Tibial nerve (tissue), 4 donors: ENCODE data around the gene HOXA11. TPM values are rescaled to one million over a fixed set of nuclear protein-coding genes. Genes with fewer than 3 reads are reported as not detected.

Source experiments
- DNase-seq, 2 donors: peaks; one replicate each; pipeline ENCODE4 v3.0.0-alpha.2; 2019; ENCODE audit warnings: low spot score in 2 of 2
- H3K27ac ChIP-seq, 4 donors: fragments of 200-600 bp; sonication (generic) in 3 of 4; one replicate each; pipeline ENCODE4 v1.5.1; 2017 to 2019; ENCODE audit warnings: mild to moderate bottlenecking in 1 of 4
- H3K27me3 ChIP-seq, 2 donors: fragments of 200-600 bp; sonication (generic) in 1 of 2; one replicate each; pipeline versions ENCODE4 v1.5.1 to v1.6.0; 2017 to 2019
- H3K36me3 ChIP-seq, 3 donors: fragments of 200-600 bp; sonication (generic); one replicate each; pipeline ENCODE4 v1.5.1; 2018 to 2019
- H3K4me1 ChIP-seq, 4 donors: fragments of 200-600 bp; sonication (generic) in 3 of 4; one replicate each; pipeline ENCODE4 v1.5.1; 2017 to 2019
- H3K4me3 ChIP-seq, 4 donors: fragments of 200-600 bp; sonication (generic) in 3 of 4; one replicate each; pipeline ENCODE4 v1.5.1; 2017 to 2019; ENCODE audit warnings: mild to moderate bottlenecking in 1 of 4, moderate library complexity in 1 of 4
- H3K9me3 ChIP-seq, 4 donors: fragments of 200-600 bp; sonication (generic) in 3 of 4; one replicate each; pipeline ENCODE4 v1.5.1; 2017 to 2019
- CTCF ChIP-seq, 5 experiments: fragments of 200-600 bp in 3 of 5; fragments of 450-650 bp in 2 of 5; sonication (generic) in 3 of 5; IDR thresholded peaks; one replicate each; pipeline ENCODE4 v1.5.1; 2016 to 2019; ENCODE audit warnings: antibody characterized with exemption in 5 of 5, mild to moderate bottlenecking in 3 of 5, moderate library complexity in 2 of 5
- EP300 ChIP-seq, 2 donors: sonication (generic); formaldehyde crosslinking; IDR thresholded peaks; one replicate each; pipeline ENCODE4 v1.6.1; 2017; ENCODE audit warnings: antibody characterized with exemption in 2 of 2, mild to moderate bottlenecking in 1 of 2
- POLR2A ChIP-seq, 2 donors: fragments of 450-650 bp; IDR thresholded peaks; one replicate each; pipeline ENCODE4 v1.6.1; 2017; ENCODE audit warnings: antibody characterized with exemption in 2 of 2, mild to moderate bottlenecking in 2 of 2, moderate library complexity in 2 of 2
- WGBS, 2 donors: methylation state at CpG; one replicate each; pipeline ENCODE4 v1.1.5; 2018; 5-methylcytosine and 5-hydroxymethylcytosine counted together
- total RNA-seq, 4 donors: library from RNA; depleted of rRNA; stranded (reverse); fragments of >200 nt; gene quantifications; one replicate each; pipeline ENCODE4 v1.1.0, GENCODE V29; 2016

HOXA11 gene
- total RNA-seq, 4 donors from 2014 or later = 5.0 to 13.2 (median 9.5) TPM

DNA sequence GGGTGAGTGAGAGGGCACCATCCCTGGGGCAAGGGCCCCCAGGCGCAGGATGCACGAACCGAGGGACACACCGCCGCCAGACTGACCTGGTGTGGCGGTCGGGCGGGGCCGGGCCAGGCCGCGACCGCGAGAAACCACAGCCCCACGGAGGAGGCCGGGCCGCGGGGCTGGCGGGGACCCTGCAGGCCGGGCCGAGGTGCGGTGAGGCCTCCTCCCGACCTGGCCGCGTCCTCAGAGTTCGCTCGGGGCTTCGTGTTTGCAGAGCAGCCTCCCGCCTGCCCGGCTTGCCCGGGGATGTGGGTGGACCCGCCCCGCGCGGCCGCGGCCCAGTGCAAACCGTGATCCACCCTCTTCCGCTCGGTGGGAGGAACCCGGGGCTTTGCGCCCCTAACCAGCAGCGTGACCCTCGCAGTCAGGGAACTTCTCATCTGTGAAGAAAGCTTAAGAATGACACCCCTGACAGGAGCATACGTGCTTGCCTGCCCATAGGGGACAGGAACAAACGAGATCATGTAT is 35.5 kb upstream of the HOXA11 start:
- WGBS, 2 donors = 25 to 36% methylated on average over 38 to 41 of the region's 45 CpGs
- TF ChIP-seq EP300 (IDR thresholded peaks at IDR 0.05) (no peak), POLR2A (IDR thresholded peaks at IDR 0.05) (no peak), CTCF (IDR thresholded peaks at IDR 0.05) (no peak)
- DNase-seq = no peak
- peak overlapping the region in 1 of 4 donors; percentile 2 for H3K4me3 ChIP-seq
- H3K27me3 ChIP-seq = peaks cover 0 to 83% of the 10 kb centered on the region in 2 donors
- no peaks in the 10 kb centered on the region for H3K9me3 ChIP-seq
- no peaks in the 10 kb centered on the region for H3K36me3 ChIP-seq
- peaks cover 0 to 12% (median 0%) of the 10 kb centered on the region in 4 donors for H3K4me1 ChIP-seq
- no peak overlapping the region for H3K27ac ChIP-seq

GRCh38 chr7:27219821-27220220 is 34.8 kb upstream of the HOXA11 start:
- peaks cover 0 to 5% (median 0%) of the 10 kb centered on the region in 4 donors for H3K4me1 ChIP-seq
- H3K9me3 ChIP-seq = no peaks in the 10 kb centered on the region
- H3K36me3 ChIP-seq = no peaks in the 10 kb centered on the region
- no peak for TF ChIP-seq POLR2A (IDR thresholded peaks at IDR 0.05)
- no peak for TF ChIP-seq EP300 (IDR thresholded peaks at IDR 0.05)
- no peak for TF ChIP-seq CTCF (IDR thresholded peaks at IDR 0.05)
- WGBS, 2 donors = 78 to 79% methylated on average over 4 of the region's 4 CpGs
- H3K27ac ChIP-seq = no peak overlapping the region
- no peak overlapping the region for H3K4me3 ChIP-seq
- no peak for DNase-seq
- H3K27me3 ChIP-seq = peaks cover 0 to 83% of the 10 kb centered on the region in 2 donors

DNA sequence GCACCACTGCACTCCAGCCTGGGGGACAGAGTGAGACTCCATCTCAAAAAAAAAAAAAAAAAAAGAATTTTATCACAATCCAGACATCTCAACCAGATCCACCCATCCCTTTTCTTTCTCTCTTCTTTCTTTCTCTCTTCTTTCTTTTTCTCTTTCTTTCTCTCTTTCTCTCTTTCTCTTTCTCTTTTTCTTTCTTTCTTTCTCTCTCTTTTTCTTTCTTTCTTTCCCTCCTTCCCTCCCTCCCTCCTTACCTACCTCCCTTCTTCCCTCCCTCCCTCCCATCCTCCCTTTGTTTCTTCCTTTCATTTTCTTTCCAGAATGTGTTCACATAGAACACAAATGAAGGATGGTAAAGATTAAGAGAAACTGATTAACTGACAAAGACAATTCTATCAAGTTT is 32.9 kb upstream of the HOXA11 start:
- no peak overlapping the region for H3K4me3 ChIP-seq
- no peak overlapping the region for H3K27ac ChIP-seq
- no peak for DNase-seq
- peaks cover 0 to 83% of the 10 kb centered on the region in 2 donors for H3K27me3 ChIP-seq
- TF ChIP-seq EP300 (IDR thresholded peaks at IDR 0.05) (no peak), CTCF (IDR thresholded peaks at IDR 0.05) (no peak), POLR2A (IDR thresholded peaks at IDR 0.05) (no peak)
- no peaks in the 10 kb centered on the region for H3K9me3 ChIP-seq
- peaks cover 0 to 17% (median 6%) of the 10 kb centered on the region in 4 donors for H3K4me1 ChIP-seq
- no peaks in the 10 kb centered on the region for H3K36me3 ChIP-seq

DNA sequence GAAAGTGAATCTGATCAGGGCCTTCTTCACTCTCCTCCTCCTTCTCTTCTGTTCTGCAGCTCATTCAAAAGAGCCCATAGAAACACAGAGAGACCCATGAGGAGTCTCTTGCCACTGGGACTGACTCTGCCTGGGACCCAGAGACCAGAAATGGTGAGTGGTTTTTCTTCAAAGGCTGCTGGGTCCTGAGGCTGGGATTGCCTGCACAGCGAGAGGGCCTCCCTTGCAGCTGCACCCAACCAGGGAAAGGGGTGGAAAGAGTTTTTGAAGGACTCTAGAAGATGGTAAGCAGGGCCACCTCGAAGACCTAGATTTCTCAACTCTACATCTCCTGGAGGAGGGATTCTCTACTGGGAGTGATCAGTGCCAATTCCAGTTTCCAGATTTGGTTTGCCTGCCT is 30.3 kb upstream of the HOXA11 start:
- H3K27me3 ChIP-seq = peaks cover 0 to 83% of the 10 kb centered on the region in 2 donors
- peaks cover 0 to 27% (median 12%) of the 10 kb centered on the region in 4 donors for H3K4me1 ChIP-seq
- DNase-seq = no peak
- 90 to 97% methylated on average over 2 of the region's 2 CpGs for WGBS, 2 donors
- TF ChIP-seq POLR2A (IDR thresholded peaks at IDR 0.05) (no peak), CTCF (IDR thresholded peaks at IDR 0.05) (no peak)
- H3K27ac ChIP-seq = no peak overlapping the region
- no peaks in the 10 kb centered on the region for H3K9me3 ChIP-seq
- no peaks in the 10 kb centered on the region for H3K36me3 ChIP-seq
- H3K4me3 ChIP-seq = no peak overlapping the region

DNA sequence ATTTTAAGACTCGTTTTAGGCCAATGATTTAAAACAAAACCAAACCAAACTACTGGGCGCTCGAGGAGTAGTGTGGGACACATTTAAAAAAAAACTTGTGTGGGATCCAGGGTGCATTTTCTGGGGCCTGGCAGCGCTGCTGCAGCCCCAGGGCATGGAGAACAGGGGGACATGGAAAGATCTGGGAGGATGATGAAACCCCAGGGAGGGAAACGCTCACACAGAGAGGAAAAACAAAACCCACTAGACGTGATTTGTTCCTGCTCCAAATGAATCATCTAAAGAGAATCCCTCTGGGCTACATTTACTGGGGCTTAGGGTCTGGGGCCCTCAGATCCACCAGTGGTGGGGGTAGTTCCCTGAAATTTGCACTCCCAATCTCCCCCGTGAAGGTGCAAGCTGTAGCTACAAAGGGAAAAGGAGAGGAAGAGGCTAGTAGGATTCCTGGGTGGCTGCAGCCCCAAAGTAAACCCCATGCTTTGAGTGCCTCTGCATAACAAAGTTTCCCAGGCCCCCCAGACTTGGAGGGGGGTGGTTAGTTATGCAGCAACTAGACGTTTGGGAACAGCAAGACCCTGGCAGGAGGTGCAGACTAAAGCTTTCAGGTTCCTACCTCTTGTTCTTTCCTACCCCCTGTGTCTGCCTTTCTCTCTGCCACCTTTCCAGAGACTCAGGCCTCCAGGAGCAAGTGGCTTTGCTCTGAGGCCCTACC is 29.4 kb upstream of the HOXA11 start:
- no peak overlapping the region for H3K4me3 ChIP-seq
- 65 to 66% methylated on average over 8 of the region's 8 CpGs for WGBS, 2 donors
- H3K27ac ChIP-seq = no peak overlapping the region
- H3K9me3 ChIP-seq = no peaks in the 10 kb centered on the region
- TF ChIP-seq EP300 (IDR thresholded peaks at IDR 0.05) = no peak
- no peak for TF ChIP-seq POLR2A (IDR thresholded peaks at IDR 0.05)
- TF ChIP-seq CTCF (IDR thresholded peaks at IDR 0.05) = no peak
- peaks cover 0 to 27% (median 12%) of the 10 kb centered on the region in 4 donors for H3K4me1 ChIP-seq
- H3K27me3 ChIP-seq = peaks cover 0 to 82% of the 10 kb centered on the region in 2 donors
- no peak for DNase-seq
- no peaks in the 10 kb centered on the region for H3K36me3 ChIP-seq
